ENCODE results near the gene SNX3.

DNA sequence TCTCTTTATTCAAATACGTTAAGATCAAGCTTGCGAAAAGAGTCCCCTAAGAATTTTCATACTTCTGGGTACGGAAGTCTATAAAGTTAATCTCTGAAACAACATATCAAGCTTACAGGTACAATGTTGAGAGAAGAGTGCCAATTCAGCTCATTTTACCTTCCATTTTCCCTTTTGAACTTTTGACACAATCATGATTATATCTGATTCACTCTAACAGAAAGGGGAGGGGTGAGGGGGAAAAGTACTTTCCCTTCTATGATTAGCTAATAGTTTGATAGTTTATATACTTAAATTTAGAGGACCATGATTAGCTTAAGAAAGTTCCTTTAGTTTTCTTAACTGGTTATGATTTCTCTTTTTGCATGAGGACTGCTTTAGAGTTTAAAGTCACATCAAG, 33.5 kb downstream of the SNX3 start:
- TF ChIP-seq, protein P1, sequence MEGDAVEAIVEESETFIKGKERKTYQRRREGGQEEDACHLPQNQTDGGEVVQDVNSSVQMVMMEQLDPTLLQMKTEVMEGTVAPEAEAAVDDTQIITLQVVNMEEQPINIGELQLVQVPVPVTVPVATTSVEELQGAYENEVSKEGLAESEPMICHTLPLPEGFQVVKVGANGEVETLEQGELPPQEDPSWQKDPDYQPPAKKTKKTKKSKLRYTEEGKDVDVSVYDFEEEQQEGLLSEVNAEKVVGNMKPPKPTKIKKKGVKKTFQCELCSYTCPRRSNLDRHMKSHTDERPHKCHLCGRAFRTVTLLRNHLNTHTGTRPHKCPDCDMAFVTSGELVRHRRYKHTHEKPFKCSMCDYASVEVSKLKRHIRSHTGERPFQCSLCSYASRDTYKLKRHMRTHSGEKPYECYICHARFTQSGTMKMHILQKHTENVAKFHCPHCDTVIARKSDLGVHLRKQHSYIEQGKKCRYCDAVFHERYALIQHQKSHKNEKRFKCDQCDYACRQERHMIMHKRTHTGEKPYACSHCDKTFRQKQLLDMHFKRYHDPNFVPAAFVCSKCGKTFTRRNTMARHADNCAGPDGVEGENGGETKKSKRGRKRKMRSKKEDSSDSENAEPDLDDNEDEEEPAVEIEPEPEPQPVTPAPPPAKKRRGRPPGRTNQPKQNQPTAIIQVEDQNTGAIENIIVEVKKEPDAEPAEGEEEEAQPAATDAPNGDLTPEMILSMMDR (IDR thresholded peaks at IDR 0.05 in 8 of 11, conservative IDR thresholded peaks at IDR 0.05 in 3 of 11): no peak
- TF ChIP-seq POLR2A (IDR thresholded peaks at IDR 0.05): no peak
